Measurements from ENCODE around the gene COG3.

- no peak for TF ChIP-seq POLR2A (IDR thresholded peaks at IDR 0.05; ENCODE audit: low read length)
- no peak for TF ChIP-seq GATA1 (IDR thresholded peaks at IDR 0.05; ENCODE audit: low read depth, low read length)
These were observed 31.9 kb upstream of the COG3 start for GRCh38 chr13:45432737-45433380.
